Dermis microvascular lymphatic vessel endothelial cell (primary cell): Measurements from ENCODE around the gene NTN4. TPM values are rescaled to one million over a fixed set of nuclear protein-coding genes. Genes with fewer than 3 reads are reported as not detected.
"Not testable (repeated sequence)": the region's sequence is repeated elsewhere in the genome, so short reads cannot be mapped to it uniquely, and the experiment has no call there.

Source experiments
- DNase-seq, 2 donors: peaks; one replicate each; pipeline versions ENCODE4 v3.0.0 to v3.0.0-alpha.2; 2010; ENCODE audit warnings: low read depth in 2 of 2
- total RNA-seq: library from RNA; depleted of rRNA; stranded (reverse); fragments of >200 nt; gene quantifications from 2 replicates; pipeline ENCODE4 v1.2.1, GENCODE V29; 2014

The NTN4 gene
- total RNA-seq, 1 donor from 2014 or later: 204 TPM

DNA sequence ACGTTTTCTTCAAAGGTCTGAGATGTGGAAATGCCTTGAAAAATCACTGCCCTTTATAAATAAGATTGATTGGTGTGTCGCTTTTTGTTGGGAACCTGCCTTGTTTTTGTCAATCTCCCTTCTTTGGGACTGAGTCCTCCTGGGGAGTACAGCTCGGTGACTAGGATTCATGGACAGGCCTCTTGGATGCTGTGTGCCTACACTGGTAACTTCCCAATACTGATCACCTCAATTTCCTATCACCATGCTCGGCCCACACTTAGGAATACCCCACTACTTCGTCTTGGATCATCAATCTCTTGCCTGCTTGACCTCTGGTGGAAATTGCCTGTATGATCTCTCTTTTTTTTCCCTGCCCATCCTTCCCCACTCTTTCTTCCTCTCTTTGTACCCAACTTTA is 34.2 kb downstream of the NTN4 start:
- no peak for DNase-seq

DNA sequence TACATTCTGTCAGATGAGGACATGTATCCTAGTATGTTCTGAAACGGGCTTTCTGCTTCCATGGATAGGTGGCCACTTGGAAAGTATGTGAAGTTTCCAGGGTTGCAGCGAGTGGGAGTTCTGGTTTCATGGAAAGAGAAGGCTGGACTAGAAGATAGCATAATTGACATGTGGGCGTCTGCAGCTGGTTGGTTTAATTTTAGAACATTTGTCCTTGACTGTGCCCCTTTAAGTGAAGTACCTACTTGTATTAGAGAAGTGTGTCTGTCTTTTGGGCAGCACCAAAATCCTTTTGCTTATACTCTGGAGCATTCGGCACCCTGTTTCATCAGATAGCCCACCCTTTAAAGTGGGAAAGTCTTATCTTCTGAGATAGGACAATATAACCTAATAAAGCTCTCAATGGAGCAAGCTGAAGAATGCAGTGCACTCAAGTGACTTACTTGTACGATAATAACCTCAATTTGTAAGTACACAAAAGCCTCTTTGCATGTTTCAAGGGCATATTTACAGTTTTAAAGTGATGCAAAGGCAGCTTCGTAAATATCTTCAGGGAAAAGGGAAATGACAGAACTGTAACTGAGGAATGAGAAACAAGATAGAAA is 35.2 kb downstream of the NTN4 start:
- DNase-seq: no peak

DNA sequence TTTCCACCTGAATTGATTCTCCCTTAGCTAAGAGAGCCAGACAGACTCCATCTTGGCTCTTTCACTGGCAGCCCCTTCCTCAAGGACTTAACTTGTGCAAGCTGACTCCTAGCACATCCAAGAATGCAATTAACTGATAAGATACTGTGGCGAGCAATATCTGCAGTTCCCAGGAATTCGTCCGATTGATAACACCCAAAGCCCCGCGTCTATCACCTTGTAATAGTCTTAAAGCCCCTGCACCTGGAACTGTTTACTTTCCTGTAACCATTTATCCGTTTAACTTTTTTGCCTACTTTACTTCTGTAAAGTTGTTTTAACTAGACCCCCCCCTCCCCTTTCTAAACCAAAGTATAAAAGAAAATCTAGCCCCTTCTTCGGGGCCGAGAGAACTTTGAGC is 44.5 kb downstream of the NTN4 start:
- DNase-seq: not testable (repeated sequence)

DNA sequence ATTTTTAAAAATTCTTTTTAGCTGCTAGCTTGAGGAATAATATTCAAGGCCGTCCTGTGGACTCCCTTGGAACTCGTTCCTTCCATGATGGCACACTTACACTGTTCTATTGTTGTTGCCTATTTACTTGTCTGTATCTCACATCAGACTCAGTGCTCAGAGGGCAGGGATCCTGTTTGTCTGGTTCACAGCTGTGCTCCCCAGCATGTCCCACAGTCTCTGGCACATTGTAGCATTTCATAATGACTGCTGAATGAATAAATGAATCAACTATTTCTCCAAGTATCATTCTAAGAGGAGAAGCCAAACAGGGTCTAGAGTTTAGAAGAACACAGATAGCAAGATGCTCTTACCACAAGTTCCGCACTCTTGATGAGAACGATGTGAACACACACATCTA is 48.0 kb downstream of the NTN4 start:
- no peak for DNase-seq

GRCh38 chr12:95741635-95742034 is 48.9 kb downstream of the NTN4 start:
- DNase-seq: no peak

DNA sequence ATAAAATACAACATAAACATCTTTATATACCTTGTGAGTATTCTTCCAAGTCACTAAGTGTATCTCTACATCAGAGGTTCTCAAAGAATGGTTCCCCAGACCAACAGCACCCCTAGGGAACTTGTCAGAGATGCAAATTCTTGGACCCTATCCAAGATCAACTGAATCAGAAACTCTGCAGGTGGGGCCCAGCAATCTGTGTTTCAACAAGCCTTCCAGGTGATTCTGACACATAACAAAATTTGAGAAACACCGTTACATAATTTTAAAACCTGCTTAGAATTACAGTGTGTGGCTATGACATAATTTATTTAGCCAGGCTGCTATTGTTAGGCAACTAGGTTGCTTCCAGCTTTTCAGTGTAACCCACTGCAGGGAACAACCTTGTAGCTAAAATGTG is 49.8 kb downstream of the NTN4 start:
- DNase-seq: no peak

GRCh38 chr12:95739561-95740313 is 50.8 kb downstream of the NTN4 start:
- peak in 1 of 2 donors; percentile 19 for DNase-seq

DNA sequence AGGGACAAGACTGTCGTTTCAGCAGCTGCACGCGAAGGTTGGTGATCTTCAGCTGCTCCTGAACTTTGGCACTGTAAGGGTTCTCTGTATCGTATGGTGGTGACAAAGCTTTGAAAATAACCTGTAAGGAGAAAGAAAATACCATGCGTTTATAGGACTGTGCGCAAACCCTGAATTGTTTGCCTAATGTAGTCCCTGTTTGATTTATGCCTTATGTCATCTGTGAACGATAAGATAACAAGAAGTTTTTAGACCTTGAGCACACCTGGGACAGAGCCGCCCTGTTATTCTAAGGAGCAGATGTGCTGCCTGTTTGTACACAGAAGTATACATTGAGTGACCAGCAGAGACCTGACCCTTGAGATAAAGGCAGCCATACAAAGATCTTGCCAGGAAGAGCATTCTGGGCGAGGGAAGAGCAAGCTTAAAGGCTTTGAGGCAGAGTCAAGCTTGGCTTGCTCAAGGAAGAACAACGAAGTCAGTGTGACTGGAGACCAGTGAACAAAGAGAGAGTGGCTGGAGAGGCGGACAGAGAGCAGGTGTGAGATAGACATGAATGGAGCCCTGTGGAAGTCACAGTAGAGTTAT is 52.4 kb downstream of the NTN4 start:
- no peak for DNase-seq

- no peak for DNase-seq
Observed at GRCh38 chr12:95736631-95737030, 53.9 kb downstream of the NTN4 start.

- not testable (repeated sequence) for DNase-seq
Observed at GRCh38 chr12:95735728-95736127, 54.8 kb downstream of the NTN4 start.

- DNase-seq: no peak
Observed at GRCh38 chr12:95733141-95733825, 57.3 kb downstream of the NTN4 start.

- DNase-seq: no peak
Observed at GRCh38 chr12:95731519-95731958, 59.0 kb downstream of the NTN4 start.

- DNase-seq: no peak
Observed at GRCh38 chr12:95730457-95730856, 60.1 kb downstream of the NTN4 start.

GRCh38 chr12:95726903-95727302 is 63.7 kb downstream of the NTN4 start:
- DNase-seq: no peak

DNA sequence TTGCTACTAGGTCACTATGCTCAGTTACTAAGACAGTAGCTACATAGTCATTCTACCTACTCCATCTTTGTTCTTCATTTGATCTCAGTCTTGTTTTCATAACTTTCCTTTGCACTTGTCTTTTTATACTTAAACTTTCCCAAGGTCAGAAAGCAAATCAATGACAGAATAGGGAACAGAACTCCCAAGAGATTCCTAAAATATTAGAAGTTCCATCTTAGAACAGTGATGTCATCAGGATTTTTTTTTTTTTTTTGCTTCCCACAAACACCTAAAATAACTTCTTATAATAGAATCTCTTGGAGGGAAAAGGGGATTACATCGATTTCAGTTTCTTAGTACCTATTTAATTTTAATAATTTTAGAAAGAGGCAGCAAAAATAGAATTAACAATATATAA is 65.8 kb downstream of the NTN4 start:
- no peak for DNase-seq

GRCh38 chr12:95723693-95724384 is 66.7 kb downstream of the NTN4 start:
- DNase-seq: no peak

- no peak for DNase-seq
Observed at GRCh38 chr12:95721320-95721719, 69.2 kb downstream of the NTN4 start.

DNA sequence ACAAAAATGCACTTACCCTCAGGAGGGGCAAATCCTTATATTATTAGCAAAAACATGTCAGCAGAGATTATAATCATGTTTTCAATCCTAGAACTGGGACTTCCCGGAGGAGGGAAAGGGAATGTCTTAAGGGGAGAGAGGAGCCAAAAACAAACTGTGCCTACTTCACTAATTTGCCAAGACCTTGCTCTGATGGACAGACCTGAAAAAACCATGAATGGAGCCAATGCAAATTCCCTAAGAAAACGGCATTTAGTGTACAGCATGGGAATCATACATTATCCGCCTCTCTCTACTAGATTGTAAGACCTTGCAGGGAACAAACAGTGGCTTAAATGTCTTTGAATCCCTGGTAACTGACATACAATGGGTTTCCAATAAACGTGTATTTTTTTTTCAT is 70.4 kb downstream of the NTN4 start:
- no peak for DNase-seq

DNA sequence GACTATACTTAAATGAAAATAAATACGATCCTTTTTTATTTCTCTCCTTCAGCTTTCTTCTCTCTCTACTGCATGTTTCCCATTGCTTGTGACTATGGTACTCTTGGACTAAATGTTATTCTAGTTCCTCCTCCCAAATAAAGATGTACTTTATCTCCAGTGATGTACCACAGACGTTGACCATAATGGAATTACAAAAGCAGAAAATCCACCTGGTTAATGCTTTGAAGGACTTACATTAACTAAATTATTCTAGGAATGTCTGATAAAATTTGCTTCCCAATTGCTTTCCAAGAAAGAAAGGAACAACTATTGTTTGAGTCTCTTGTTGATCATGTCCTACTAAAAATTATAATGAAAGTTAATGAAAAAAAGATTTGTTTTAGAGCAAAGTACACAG is 71.8 kb downstream of the NTN4 start:
- DNase-seq: no peak

DNA sequence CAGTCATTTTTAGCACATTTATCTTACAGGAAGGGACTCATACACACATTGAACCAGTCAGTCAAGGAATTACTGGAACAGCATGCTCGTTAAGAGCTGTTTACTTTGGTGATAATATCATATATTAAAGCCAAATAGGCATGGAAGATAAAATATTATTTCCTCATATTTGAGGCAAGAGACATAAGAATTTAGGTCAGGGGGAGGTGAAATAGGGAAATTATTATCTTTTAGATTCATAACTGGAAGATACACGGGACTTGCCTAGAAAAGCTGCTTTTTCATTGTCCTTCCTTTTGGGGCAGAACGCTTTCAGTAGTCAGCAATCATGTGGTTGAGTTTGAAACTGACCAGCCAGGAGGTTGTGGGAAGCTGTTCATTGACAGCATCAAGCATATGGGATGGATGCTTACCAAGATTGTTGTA is 72.5 kb downstream of the NTN4 start:
- DNase-seq: peak in 1 of 2 donors; percentile 26

DNA sequence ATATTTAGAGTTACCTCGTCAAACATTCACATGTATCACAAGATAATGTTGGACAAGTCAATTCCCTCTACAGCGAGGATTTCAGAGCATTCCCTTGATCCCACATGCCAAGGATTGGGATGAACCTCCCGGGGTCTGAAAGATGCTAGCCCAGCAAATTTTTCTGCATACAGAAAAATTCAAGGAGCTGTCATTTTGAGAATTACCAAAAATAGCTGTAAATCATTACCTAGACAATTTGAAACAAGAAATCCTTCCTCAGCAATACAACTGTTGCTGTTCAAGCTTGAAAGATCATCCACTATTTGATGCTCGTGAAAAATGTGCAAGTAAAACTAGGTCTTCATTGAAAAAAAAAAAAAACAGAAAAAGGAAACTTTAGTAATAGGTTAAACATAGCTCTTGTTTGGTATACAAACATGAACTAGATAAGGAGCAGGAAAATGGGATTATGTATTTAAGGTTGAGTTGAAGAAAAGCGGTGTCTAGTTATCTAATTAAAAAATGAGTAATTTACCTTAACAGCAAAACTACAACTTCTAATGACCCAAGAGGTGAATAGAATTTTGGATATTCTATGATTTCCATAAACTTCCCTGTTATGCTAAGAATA is 73.1 kb downstream of the NTN4 start:
- no peak for DNase-seq
